SK-N-MC (cell line): ENCODE data around the gene EIF2B2.

Source experiments
- EZH2 ChIP-seq: fragments of 200-600 bp; sonication (generic); IDR thresholded peaks from one replicate; pipeline ENCODE4 v1.6.1; 2017; ENCODE audit warnings: antibody characterized with exemption
- FOXP2 ChIP-seq: optimal IDR thresholded peaks from 2 replicates; pipeline ENCODE3; 2011; ENCODE audit warnings: mild to moderate bottlenecking, moderate library complexity; ENCODE audit not compliant: insufficient read depth; ENCODE audit errors: extremely low read length, control extremely low read depth
- POLR2AphosphoS5 ChIP-seq: IDR thresholded peaks from 2 replicates; pipeline ENCODE4 v1.6.1; 2012; ENCODE audit warnings: mild to moderate bottlenecking, low read depth, low read length, borderline replicate concordance

DNA sequence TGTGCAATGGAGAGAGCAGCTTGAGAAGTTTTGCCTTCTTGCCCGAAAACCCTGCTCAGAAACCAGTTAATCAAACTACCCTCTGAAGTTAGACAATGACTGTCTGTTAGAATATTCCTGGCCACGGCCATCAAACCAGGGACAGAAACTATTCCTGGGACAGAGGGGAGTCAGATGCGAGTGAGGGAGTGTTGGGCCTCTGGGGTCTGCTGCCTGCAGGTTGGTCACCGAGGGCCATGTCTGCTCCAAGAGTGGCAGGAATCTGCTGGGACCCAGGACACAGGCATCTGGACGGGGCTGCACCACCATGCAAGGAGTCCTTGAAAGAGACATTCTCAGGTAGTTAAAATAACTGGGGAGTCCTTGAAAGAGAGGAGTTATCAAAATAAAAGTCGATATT, 16.9 kb upstream of the EIF2B2 start:
- TF ChIP-seq POLR2AphosphoS5 (no peak), EZH2 (no peak), FOXP2 (no peak)
